Gastrocnemius medialis (tissue), 4 donors: ENCODE measurements around the gene SEC22C. TPM values are rescaled to one million over a fixed set of nuclear protein-coding genes. Genes with fewer than 3 reads are reported as not detected.

Experiments used
- ATAC-seq, 2 donors: fragments of 150-250 bp; one replicate each; pipeline ENCODE4 v1.9.1; 2016
- DNase-seq, 2 donors: peaks; one replicate each; pipeline ENCODE4 v3.0.0-alpha.2; 2019
- H3K27ac ChIP-seq, 4 donors: fragments of 200-600 bp; sonication (generic); 1 replicate in 1 of 4; 2 replicates in 3 of 4; pipeline ENCODE4 v1.5.1; 2016 to 2018; ENCODE audit warnings: mild to moderate bottlenecking in 2 of 4, moderate library complexity in 1 of 4
- H3K27me3 ChIP-seq, 3 donors: fragments of 200-600 bp; sonication (generic) in 2 of 3; 1 replicate in 1 of 3; 2 replicates in 2 of 3; pipeline versions ENCODE4 v1.5.1 to v1.6.0; 2016 to 2019; ENCODE audit warnings: mild to moderate bottlenecking in 1 of 3, moderate library complexity in 1 of 3
- H3K36me3 ChIP-seq, 2 donors: fragments of 200-600 bp; sonication (generic) in 1 of 2; one replicate each; pipeline ENCODE4 v1.5.1; 2017 to 2018
- H3K4me1 ChIP-seq, 2 donors: fragments of 200-600 bp; sonication (generic) in 1 of 2; one replicate each; pipeline ENCODE4 v1.5.1; 2016 to 2017; ENCODE audit warnings: mild to moderate bottlenecking in 2 of 2
- H3K4me3 ChIP-seq, 4 donors: fragments of 200-600 bp; sonication (generic) in 3 of 4; 1 replicate in 1 of 4; 2 replicates in 3 of 4; pipeline ENCODE4 v1.5.1; 2016 to 2019; ENCODE audit warnings: mild to moderate bottlenecking in 2 of 4
- H3K9me3 ChIP-seq, 3 donors: fragments of 200-600 bp; sonication (generic) in 2 of 3; 1 replicate in 1 of 3; 2 replicates in 2 of 3; pipeline ENCODE4 v1.5.1; 2016 to 2019
- CTCF ChIP-seq, 5 experiments: fragments of 450-650 bp in 3 of 5; fragments of 200-600 bp in 2 of 5; sonication (generic) in 2 of 5; IDR thresholded peaks in 4 of 5; conservative IDR thresholded peaks in 1 of 5; 1 replicate in 4 of 5; 2 replicates in 1 of 5; pipeline ENCODE4 v1.5.1; 2016 to 2019; ENCODE audit warnings: antibody characterized with exemption in 5 of 5, mild to moderate bottlenecking in 3 of 5, moderate library complexity in 3 of 5
- POLR2A ChIP-seq, 2 donors: fragments of 450-650 bp; IDR thresholded peaks; one replicate each; pipeline ENCODE4 v1.6.1; 2017; ENCODE audit warnings: antibody characterized with exemption in 2 of 2, mild to moderate bottlenecking in 2 of 2, moderate library complexity in 2 of 2
- in situ Hi-C, 4 donors: fragments of 200-750 bp; cut with MboI; loops; one replicate each; pipeline versions ENCODE4 v1.15.0 to v1.8.0; 2017; ENCODE audit warnings: low sequenced_read_pairs in 4 of 4
- intact Hi-C: fragments of 100-400 bp; cut with DNase I; formaldehyde crosslinking; loops from one replicate; pipeline ENCODE4 v1.15.1; 2023; ENCODE audit warnings: low total_unique reads
- total RNA-seq, 4 donors: library from RNA; depleted of rRNA; stranded (reverse); fragments of >200 nt; gene quantifications; one replicate each; pipeline versions ENCODE4 v1.1.0 to v1.2.3, GENCODE V29; 2016

Gene SEC22C
- total RNA-seq, 4 donors from 2014 or later: 35.5 to 54.6 (median 40.6) TPM

- DNase-seq: no peak
- in situ Hi-C loops (loop anchor here in 1 of 4 donors (25.0 kb wide), 1 partner anchor 294 kb away; no protein-coding TSS in a partner anchor), intact Hi-C loops (no loop called here)
- H3K27me3 ChIP-seq: no peaks in the 10 kb centered on the region
- no peak overlapping the region for H3K4me3 ChIP-seq
- H3K36me3 ChIP-seq: no peaks in the 10 kb centered on the region
- no peaks in the 10 kb centered on the region for H3K9me3 ChIP-seq
- no peak for TF ChIP-seq CTCF (IDR thresholded peaks at IDR 0.05 in 4 of 5, conservative IDR thresholded peaks at IDR 0.05 in 1 of 5)
- TF ChIP-seq POLR2A (IDR thresholded peaks at IDR 0.05): no peak
- H3K4me1 ChIP-seq: no peaks in the 10 kb centered on the region
- no peak for ATAC-seq
- H3K27ac ChIP-seq: no peak overlapping the region
Measured at GRCh38 chr3:42531470-42531869, 50.3 kb downstream of the SEC22C start.

- H3K27ac ChIP-seq: no peak overlapping the region
- no peaks in the 10 kb centered on the region for H3K9me3 ChIP-seq
- TF ChIP-seq POLR2A (IDR thresholded peaks at IDR 0.05) (no peak), CTCF (IDR thresholded peaks at IDR 0.05 in 4 of 5, conservative IDR thresholded peaks at IDR 0.05 in 1 of 5) (no peak)
- intact Hi-C loops (no loop called here), in situ Hi-C loops (loop anchor here in 1 of 4 donors (25.0 kb wide), 1 partner anchor 293 kb away; no protein-coding TSS in a partner anchor)
- no peak overlapping the region for H3K4me3 ChIP-seq
- no peaks in the 10 kb centered on the region for H3K4me1 ChIP-seq
- no peaks in the 10 kb centered on the region for H3K36me3 ChIP-seq
- DNase-seq (no peak), ATAC-seq (no peak)
- no peaks in the 10 kb centered on the region for H3K27me3 ChIP-seq
Measured at GRCh38 chr3:42530073-42530472, 51.7 kb downstream of the SEC22C start.

- ATAC-seq: no peak
- no peak overlapping the region for H3K4me3 ChIP-seq
Measured at GRCh38 chr3:42529468-42529867, 52.3 kb downstream of the SEC22C start.

GRCh38 chr3:42527368-42527917, 54.3 kb downstream of the SEC22C start:
- H3K9me3 ChIP-seq: no peaks in the 10 kb centered on the region
- intact Hi-C loops: no loop called here
- no peaks in the 10 kb centered on the region for H3K4me1 ChIP-seq
- in situ Hi-C loops: loop anchor here in 1 of 4 donors (25.0 kb wide), 1 partner anchor 290 kb away; no protein-coding TSS in a partner anchor
- H3K27ac ChIP-seq: no peak overlapping the region
- no peak for TF ChIP-seq POLR2A (IDR thresholded peaks at IDR 0.05)
- no peak for TF ChIP-seq CTCF (IDR thresholded peaks at IDR 0.05 in 4 of 5, conservative IDR thresholded peaks at IDR 0.05 in 1 of 5)
- H3K27me3 ChIP-seq: no peaks in the 10 kb centered on the region
- no peaks in the 10 kb centered on the region for H3K36me3 ChIP-seq
- ATAC-seq (no peak), DNase-seq (no peak)
- H3K4me3 ChIP-seq: no peak overlapping the region

More at GRCh38 chr3:42529468-42529867, 52.3 kb downstream of the SEC22C start:
- intact Hi-C loops (no loop called here), in situ Hi-C loops (loop anchor here in 1 of 4 donors (25.0 kb wide), 1 partner anchor 292 kb away; no protein-coding TSS in a partner anchor)
- no peak for TF ChIP-seq CTCF (IDR thresholded peaks at IDR 0.05 in 4 of 5, conservative IDR thresholded peaks at IDR 0.05 in 1 of 5)
- TF ChIP-seq POLR2A (IDR thresholded peaks at IDR 0.05): no peak
- H3K9me3 ChIP-seq: no peaks in the 10 kb centered on the region
- DNase-seq: peak; percentile 22 to 26
- H3K4me1 ChIP-seq: no peaks in the 10 kb centered on the region
- H3K27ac ChIP-seq: no peak overlapping the region
- H3K27me3 ChIP-seq: no peaks in the 10 kb centered on the region
- no peaks in the 10 kb centered on the region for H3K36me3 ChIP-seq
